ENCODE measurements around the gene SCAF8.

Gene SCAF8

GRCh38 chr6:154719854-154720253 lies 13.4 kb upstream of the SCAF8 start:
- no peaks in the 10 kb centered on the region for H3K4me1 ChIP-seq (ENCODE audit: insufficient read depth, poor library complexity, severe bottlenecking)
- no peak overlapping the region for H3K4me3 ChIP-seq (ENCODE audit: severe bottlenecking)
- H3K27ac ChIP-seq (ENCODE audit: poor library complexity, severe bottlenecking): no peak overlapping the region
- ATAC-seq (ENCODE audit: low read depth) (no peak), DNase-seq (ENCODE audit: low spot score) (no peak)
- no peaks in the 10 kb centered on the region for H3K36me3 ChIP-seq (ENCODE audit: low read depth)
- no peaks in the 10 kb centered on the region for H3K27me3 ChIP-seq (ENCODE audit: insufficient read depth, poor library complexity, severe bottlenecking)
- TF ChIP-seq CTCF (IDR thresholded peaks at IDR 0.05; ENCODE audit: poor library complexity, severe bottlenecking): no peak
- peaks cover 3% of the 10 kb centered on the region for H3K9me3 ChIP-seq (ENCODE audit: severe bottlenecking)

DNA sequence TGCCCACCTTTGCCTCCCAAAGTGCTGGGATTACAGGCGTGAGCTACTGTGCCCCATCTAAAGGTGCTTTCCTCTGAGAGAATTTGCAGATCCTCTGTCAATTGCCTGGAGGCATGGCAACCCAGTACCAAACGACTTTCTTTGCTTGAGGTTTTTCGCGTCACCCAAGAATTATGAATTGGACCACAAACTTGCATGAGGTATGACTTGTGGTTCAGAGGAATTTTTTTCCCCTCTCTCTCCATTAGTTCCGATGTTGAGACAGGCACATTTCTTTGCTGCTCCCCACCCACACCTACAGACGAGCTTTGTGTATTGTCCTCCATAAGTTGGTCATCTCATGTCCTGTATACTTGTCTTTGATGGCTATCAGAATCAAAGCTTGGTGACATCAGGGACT lies 11.8 kb upstream of the SCAF8 start:
- no peaks in the 10 kb centered on the region for H3K36me3 ChIP-seq (ENCODE audit: low read depth)
- no peak overlapping the region for H3K27ac ChIP-seq (ENCODE audit: poor library complexity, severe bottlenecking)
- no peaks in the 10 kb centered on the region for H3K27me3 ChIP-seq (ENCODE audit: insufficient read depth, poor library complexity, severe bottlenecking)
- H3K9me3 ChIP-seq (ENCODE audit: severe bottlenecking): peaks cover 3% of the 10 kb centered on the region
- H3K4me3 ChIP-seq (ENCODE audit: severe bottlenecking): no peak overlapping the region
- peak; percentile 84 for ATAC-seq (ENCODE audit: low read depth)
- no peaks in the 10 kb centered on the region for H3K4me1 ChIP-seq (ENCODE audit: insufficient read depth, poor library complexity, severe bottlenecking)
- DNase-seq (ENCODE audit: low spot score): no peak
- TF ChIP-seq CTCF (IDR thresholded peaks at IDR 0.05; ENCODE audit: poor library complexity, severe bottlenecking): no peak

DNA sequence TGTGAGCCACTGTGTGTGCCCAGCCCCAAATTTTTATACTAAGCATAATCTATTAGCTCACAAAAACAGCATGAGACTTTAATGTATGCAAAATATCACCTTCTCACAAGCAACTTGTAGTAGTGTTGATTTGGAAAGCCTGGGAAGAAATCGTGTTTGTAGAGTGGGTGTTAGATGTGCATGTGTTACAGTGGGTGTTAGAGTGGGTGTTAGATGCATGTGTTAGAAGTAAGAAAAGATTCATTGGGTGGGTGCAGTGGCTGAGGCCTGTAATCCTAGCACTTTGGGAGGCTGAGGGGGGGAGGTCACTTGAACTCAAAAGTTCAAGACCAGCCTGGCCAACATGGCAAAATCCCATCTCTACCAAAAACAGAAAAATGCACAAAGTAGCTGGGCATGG lies 6.3 kb upstream of the SCAF8 start:
- DNase-seq (ENCODE audit: low spot score) (no peak), ATAC-seq (ENCODE audit: low read depth) (no peak)
- H3K4me1 ChIP-seq (ENCODE audit: insufficient read depth, poor library complexity, severe bottlenecking): peaks cover 4% of the 10 kb centered on the region
- no peaks in the 10 kb centered on the region for H3K27me3 ChIP-seq (ENCODE audit: insufficient read depth, poor library complexity, severe bottlenecking)
- no peak for TF ChIP-seq CTCF (IDR thresholded peaks at IDR 0.05; ENCODE audit: poor library complexity, severe bottlenecking)
- H3K9me3 ChIP-seq (ENCODE audit: severe bottlenecking): no peaks in the 10 kb centered on the region
- H3K4me3 ChIP-seq (ENCODE audit: severe bottlenecking): no peak overlapping the region
- H3K27ac ChIP-seq (ENCODE audit: poor library complexity, severe bottlenecking): no peak overlapping the region
- no peaks in the 10 kb centered on the region for H3K36me3 ChIP-seq (ENCODE audit: low read depth)

- peaks cover 3% of the 10 kb centered on the region for H3K36me3 ChIP-seq (ENCODE audit: low read depth)
- no peak for TF ChIP-seq CTCF (IDR thresholded peaks at IDR 0.05; ENCODE audit: poor library complexity, severe bottlenecking)
- H3K27me3 ChIP-seq (ENCODE audit: insufficient read depth, poor library complexity, severe bottlenecking): no peaks in the 10 kb centered on the region
- H3K27ac ChIP-seq (ENCODE audit: poor library complexity, severe bottlenecking): peak overlapping the region; percentile 86
- ATAC-seq (ENCODE audit: low read depth) (no peak), DNase-seq (ENCODE audit: low spot score) (no peak)
- H3K4me3 ChIP-seq (ENCODE audit: severe bottlenecking): no peak overlapping the region
- H3K9me3 ChIP-seq (ENCODE audit: severe bottlenecking): no peaks in the 10 kb centered on the region
- peaks cover 13% of the 10 kb centered on the region for H3K4me1 ChIP-seq (ENCODE audit: insufficient read depth, poor library complexity, severe bottlenecking)
Measured at GRCh38 chr6:154731296-154732218, 1.7 kb upstream of the SCAF8 start.

Measured in RWPE2 (cell line).